Measurements from ENCODE around the gene AGAP1. TPM values are rescaled to one million over a fixed set of nuclear protein-coding genes. Genes with fewer than 3 reads are reported as not detected.

AGAP1 gene
- total and polyA plus RNA-seq, 2 donors from 2014 or later = 8.1 to 44.5 TPM

DNA sequence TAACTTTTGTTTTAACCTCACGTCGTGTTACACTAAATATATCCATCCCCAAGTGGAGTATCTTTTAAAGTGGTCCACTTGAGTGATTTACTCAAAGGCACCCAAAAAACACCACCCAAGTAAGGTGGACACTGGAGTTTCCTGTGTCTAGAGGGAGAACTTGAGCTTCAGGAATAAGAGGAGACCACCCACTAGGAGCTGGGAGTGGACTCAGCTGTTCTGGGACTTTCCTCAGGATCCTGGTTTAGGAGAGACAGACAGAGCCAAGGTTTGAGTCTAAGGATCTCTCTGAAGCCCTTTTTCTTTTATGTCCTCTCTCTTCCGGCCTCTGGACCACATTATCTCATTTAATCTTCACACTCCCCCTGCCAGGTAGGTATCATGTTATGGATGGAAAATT is 523.6 kb downstream of the AGAP1 start:
- peaks cover 0 to 3% (median 0%) of the 10 kb centered on the region in 3 donors for H3K36me3 ChIP-seq (ENCODE audit: control insufficient read depth in 2 of 3, insufficient read depth in 3 of 3, low read length in 3 of 3)
- H3K27ac ChIP-seq (ENCODE audit: low read depth in 2 of 2, low read length in 2 of 2) = no peak overlapping the region
- no peak overlapping the region for H3K9ac ChIP-seq (ENCODE audit: low read length in 3 of 3)
- H3K4me1 ChIP-seq (ENCODE audit: control insufficient read depth in 2 of 3, insufficient read depth in 2 of 3, low read depth in 1 of 3, low read length in 3 of 3) = no peaks in the 10 kb centered on the region
- FAIRE-seq (no peak), DNase-seq (no peak)
- intact Hi-C loops (cut with DNase I) = no loop called here
- H3K27me3 ChIP-seq (ENCODE audit: control insufficient read depth, insufficient read depth, low read length) = no peaks in the 10 kb centered on the region
- no peaks in the 10 kb centered on the region for H3K9me3 ChIP-seq (ENCODE audit: control insufficient read depth in 2 of 3, insufficient read depth in 1 of 3, low read length in 3 of 3)
- TF ChIP-seq, protein P1, sequence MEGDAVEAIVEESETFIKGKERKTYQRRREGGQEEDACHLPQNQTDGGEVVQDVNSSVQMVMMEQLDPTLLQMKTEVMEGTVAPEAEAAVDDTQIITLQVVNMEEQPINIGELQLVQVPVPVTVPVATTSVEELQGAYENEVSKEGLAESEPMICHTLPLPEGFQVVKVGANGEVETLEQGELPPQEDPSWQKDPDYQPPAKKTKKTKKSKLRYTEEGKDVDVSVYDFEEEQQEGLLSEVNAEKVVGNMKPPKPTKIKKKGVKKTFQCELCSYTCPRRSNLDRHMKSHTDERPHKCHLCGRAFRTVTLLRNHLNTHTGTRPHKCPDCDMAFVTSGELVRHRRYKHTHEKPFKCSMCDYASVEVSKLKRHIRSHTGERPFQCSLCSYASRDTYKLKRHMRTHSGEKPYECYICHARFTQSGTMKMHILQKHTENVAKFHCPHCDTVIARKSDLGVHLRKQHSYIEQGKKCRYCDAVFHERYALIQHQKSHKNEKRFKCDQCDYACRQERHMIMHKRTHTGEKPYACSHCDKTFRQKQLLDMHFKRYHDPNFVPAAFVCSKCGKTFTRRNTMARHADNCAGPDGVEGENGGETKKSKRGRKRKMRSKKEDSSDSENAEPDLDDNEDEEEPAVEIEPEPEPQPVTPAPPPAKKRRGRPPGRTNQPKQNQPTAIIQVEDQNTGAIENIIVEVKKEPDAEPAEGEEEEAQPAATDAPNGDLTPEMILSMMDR (IDR thresholded peaks at IDR 0.05; ENCODE audit: borderline replicate concordance, extremely low read depth, insufficient read depth) = no peak
- H3K4me3 ChIP-seq (ENCODE audit: low read length in 3 of 3) = no peak overlapping the region

DNA sequence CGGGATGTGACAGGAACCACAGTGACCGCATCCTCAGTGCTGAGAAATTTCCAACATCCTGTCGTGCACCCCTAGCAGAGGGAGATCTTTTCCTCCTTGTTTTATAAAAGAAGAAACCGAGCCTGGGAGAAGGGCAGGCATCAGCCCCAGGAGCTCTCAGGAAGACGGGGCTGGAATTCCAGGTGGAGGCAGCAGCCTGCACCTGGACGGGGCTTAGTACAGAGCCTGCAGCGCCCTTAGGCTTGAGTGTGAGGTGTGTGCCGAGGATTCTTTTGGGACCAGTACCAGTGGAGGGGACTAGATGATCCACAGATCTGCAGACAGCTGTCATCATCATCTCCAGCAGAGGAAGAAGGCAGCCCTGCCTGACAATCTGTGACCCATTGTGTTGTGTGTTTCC is 525.6 kb downstream of the AGAP1 start:
- Histone ChIP-seq H3K27ac (ENCODE audit: low read depth in 2 of 2, low read length in 2 of 2) (no peak overlapping the region), H3K27me3 (ENCODE audit: control insufficient read depth, insufficient read depth, low read length) (no peaks in the 10 kb centered on the region), H3K9ac (ENCODE audit: low read length in 3 of 3) (no peak overlapping the region), H3K4me1 (ENCODE audit: control insufficient read depth in 2 of 3, insufficient read depth in 2 of 3, low read depth in 1 of 3, low read length in 3 of 3) (no peaks in the 10 kb centered on the region), H3K9me3 (ENCODE audit: control insufficient read depth in 2 of 3, insufficient read depth in 1 of 3, low read length in 3 of 3) (no peaks in the 10 kb centered on the region), H3K4me3 (ENCODE audit: low read length in 3 of 3) (no peak overlapping the region), H3K36me3 (ENCODE audit: control insufficient read depth in 2 of 3, insufficient read depth in 3 of 3, low read length in 3 of 3) (peaks cover 0 to 3% (median 0%) of the 10 kb centered on the region in 3 donors)
- TF ChIP-seq, protein P1 (IDR thresholded peaks at IDR 0.05; ENCODE audit: borderline replicate concordance, extremely low read depth, insufficient read depth) = no peak
- FAIRE-seq (no peak), DNase-seq (no peak)
- intact Hi-C loops (cut with DNase I) = no loop called here

DNA sequence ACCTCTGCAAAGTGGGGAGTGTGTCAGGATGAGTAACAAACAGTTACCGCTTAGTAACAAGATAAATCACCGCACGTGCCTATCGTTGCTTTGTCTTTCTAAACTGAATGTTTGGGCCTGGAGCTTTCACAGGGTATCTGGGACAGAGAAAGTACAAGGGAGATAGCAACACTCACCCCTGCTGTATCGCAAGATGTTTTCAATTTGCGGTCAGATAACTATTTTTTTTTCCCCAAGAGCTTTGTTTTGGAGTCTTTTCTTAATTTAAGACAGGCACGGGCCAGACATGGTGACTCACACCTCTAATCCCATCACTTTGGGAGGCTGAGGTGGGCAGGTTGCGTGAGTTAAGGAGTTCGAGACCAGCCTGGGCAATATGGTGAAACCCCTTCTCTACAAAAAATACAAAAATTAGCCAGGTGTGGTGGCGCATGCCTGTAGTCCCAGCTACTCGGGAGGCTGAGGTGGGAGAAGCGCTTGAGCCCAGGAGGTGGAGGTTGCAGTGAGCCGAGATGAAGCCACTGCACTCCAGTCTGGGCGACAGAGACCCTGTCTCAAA is 527.7 kb downstream of the AGAP1 start:
- intact Hi-C loops (cut with DNase I) = no loop called here
- Histone ChIP-seq H3K27ac (ENCODE audit: low read depth in 2 of 2, low read length in 2 of 2) (no peak overlapping the region), H3K4me1 (ENCODE audit: control insufficient read depth in 2 of 3, insufficient read depth in 2 of 3, low read depth in 1 of 3, low read length in 3 of 3) (no peaks in the 10 kb centered on the region), H3K9ac (ENCODE audit: low read length in 3 of 3) (no peak overlapping the region), H3K9me3 (ENCODE audit: control insufficient read depth in 2 of 3, insufficient read depth in 1 of 3, low read length in 3 of 3) (no peaks in the 10 kb centered on the region), H3K27me3 (ENCODE audit: control insufficient read depth, insufficient read depth, low read length) (no peaks in the 10 kb centered on the region), H3K36me3 (ENCODE audit: control insufficient read depth in 2 of 3, insufficient read depth in 3 of 3, low read length in 3 of 3) (peaks cover 0 to 3% (median 0%) of the 10 kb centered on the region in 3 donors), H3K4me3 (ENCODE audit: low read length in 3 of 3) (no peak overlapping the region)
- DNase-seq (no peak), FAIRE-seq (no peak)
- TF ChIP-seq, protein P1 (IDR thresholded peaks at IDR 0.05; ENCODE audit: borderline replicate concordance, extremely low read depth, insufficient read depth) = no peak

DNA sequence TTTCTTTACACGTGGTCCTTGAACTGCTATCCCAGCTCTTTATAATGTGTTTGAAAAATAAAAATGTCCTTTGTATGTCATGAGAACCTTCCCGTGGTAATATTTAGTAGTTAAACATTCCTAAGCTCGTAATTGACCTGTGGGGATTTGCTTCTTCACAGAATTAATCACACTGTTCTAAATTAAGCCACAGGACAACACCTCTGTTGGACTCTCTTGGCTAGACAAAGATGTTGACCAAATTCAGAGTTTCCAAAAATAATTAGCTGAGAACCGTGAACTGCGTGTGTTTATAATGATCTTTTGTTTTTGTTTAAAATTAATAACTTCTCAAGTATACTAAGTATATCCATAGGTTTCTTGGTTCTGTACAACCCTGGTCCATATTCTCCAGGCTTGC is 528.3 kb downstream of the AGAP1 start:
- TF ChIP-seq, protein P1 (IDR thresholded peaks at IDR 0.05; ENCODE audit: borderline replicate concordance, extremely low read depth, insufficient read depth) = no peak
- Histone ChIP-seq H3K4me1 (ENCODE audit: control insufficient read depth in 2 of 3, insufficient read depth in 2 of 3, low read depth in 1 of 3, low read length in 3 of 3) (no peaks in the 10 kb centered on the region), H3K9me3 (ENCODE audit: control insufficient read depth in 2 of 3, insufficient read depth in 1 of 3, low read length in 3 of 3) (no peaks in the 10 kb centered on the region), H3K27ac (ENCODE audit: low read depth in 2 of 2, low read length in 2 of 2) (no peak overlapping the region), H3K4me3 (ENCODE audit: low read length in 3 of 3) (no peak overlapping the region), H3K27me3 (ENCODE audit: control insufficient read depth, insufficient read depth, low read length) (no peaks in the 10 kb centered on the region), H3K9ac (ENCODE audit: low read length in 3 of 3) (no peak overlapping the region), H3K36me3 (ENCODE audit: control insufficient read depth in 2 of 3, insufficient read depth in 3 of 3, low read length in 3 of 3) (peaks cover 0 to 3% (median 0%) of the 10 kb centered on the region in 3 donors)
- FAIRE-seq (no peak), DNase-seq (no peak)
- intact Hi-C loops (cut with DNase I) = no loop called here

Data from kidney (tissue), 14 donors.